ENCODE measurements around the gene XKR3.
"Not testable (repeated sequence)": the region's sequence is repeated elsewhere in the genome, so short reads cannot be mapped to it uniquely, and the experiment has no call there.

Gene XKR3

DNA sequence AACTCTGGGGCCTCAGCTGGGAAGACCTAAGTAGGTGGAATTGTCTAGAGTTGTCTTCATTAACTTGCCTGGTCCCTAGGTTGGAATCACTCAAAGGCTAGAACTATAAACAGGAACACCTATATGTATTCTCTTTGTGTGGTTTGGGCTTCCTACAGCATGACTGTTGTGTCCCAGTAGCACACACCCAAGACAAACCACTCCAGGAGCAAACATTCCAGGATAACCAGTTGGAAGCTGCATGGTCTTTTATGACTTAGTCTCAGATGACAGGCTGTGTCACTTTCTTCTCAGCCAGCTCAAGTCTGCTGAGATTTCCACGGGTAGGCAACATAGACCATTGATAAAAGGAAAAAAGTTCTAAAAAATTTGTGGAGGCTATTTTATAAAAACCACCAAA, 90.9 kb downstream of the XKR3 start:
- not testable (repeated sequence) for DNase-seq
